NCI-H1436 treated with DMSO at 0.1 percent for 48 hours (cell line): ENCODE measurements around the gene CTU2.

Experiments
- DNase-seq: peaks from one replicate; lab custom pipeline; 2025; lab: John Stamatoyannopoulos, UW

The CTU2 gene

DNA sequence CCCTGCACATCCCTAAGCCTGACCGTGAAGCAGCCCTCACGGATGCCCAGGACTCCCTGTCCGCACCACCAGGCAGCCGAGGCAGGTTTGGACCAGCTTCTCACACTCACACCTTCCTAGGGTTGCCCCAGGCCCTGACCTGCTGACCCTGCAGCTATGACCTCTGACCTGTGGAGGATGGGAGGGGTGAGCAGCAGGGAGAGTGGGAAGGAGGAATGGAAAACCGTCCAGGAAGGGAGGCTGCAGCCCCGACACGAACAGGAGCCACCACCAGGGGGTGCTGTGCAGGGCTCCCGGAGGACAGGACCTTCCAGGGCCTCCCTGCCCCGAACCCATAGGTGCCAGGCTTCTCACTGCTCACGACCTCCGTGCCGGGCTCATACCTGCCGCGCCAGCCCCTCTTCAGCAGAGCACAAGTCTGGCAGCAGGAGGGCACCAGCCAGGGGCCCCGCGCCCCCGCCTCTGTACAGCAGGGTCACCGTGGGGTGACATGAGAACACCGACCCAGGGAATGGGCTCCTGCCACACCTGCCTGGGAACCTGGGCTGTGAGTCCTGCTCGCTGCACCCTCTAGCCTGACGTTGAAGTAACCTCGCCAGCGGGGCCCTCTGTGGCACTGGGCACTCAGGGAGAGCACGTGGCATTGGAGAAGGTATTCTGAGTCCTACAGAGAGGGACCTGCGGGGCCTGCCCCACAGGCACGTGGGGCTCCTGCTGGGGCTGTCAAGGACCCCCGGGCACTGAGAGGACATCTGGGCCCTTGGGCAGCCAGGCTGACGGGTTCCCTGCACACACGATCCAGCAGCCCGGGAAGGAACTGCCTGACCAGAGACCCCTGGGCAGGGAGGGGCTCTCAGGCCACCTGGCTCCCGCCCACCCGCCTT is 37.6 kb downstream of the CTU2 start:
- DNase-seq = no peak

DNA sequence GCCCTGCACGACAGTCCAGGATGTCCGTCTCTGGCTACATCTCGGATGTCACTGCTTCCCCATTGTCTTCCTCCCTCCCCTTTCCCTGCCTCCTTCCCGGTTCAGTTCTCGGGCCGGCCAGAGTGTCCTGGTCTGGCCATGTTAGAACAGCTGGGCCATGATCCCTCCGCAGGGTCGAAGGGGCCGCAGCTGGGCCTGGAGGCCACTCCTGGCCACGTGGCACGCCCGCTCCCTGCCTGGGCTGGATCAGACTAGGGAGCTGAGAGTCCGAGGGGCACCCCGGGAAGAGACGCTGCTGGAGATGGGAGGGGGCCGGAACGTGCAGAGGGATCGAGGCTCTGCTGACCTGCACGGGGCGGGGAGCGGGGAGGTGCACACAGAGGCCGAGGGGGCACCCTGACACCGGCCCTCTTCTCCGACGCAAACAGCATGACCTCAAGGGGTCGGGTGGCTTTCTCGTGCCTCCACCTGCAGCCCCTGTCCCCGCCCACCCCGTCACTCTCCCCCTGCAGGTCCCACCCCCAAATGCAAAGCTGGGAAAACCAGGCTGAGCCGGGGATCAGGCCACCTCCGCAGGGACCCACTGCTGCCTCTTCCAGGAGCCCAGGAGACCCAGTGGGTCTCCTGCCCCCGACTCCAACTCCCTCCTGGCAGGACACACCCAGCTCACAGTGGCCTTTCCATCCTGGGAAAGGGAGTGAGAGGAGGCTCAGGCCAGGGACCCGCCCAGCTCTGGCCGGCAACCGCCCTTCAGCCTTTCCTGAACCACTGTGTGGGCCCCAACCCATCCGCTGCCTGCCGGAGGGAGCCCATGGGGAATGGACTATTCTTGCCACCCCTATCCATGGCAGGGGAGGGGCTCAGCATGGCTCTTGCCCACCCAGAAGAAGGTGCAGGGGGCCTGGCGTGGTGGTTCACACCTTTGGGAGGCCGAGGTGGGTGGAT is 38.5 kb downstream of the CTU2 start:
- DNase-seq = no peak

DNA sequence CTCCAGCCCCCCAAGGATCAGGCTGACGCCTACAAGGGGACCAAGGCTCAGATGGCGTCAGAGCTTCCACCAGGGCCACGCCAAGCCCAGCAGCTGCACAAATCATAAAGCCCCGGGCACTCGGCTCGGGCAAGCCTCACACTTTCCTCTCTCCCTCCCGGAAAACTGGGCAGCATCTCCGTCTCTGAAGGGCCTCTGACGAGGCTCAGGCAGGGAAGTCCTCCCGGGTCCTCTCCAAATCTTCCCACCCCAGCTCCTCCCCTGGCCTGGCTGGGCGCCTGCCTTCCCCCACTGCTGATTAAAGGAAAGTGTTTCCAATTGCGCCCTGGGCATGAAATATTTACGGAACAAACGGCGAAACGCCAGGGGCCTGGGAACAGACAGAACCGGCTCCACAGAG is 40.2 kb downstream of the CTU2 start:
- no peak for DNase-seq

DNA sequence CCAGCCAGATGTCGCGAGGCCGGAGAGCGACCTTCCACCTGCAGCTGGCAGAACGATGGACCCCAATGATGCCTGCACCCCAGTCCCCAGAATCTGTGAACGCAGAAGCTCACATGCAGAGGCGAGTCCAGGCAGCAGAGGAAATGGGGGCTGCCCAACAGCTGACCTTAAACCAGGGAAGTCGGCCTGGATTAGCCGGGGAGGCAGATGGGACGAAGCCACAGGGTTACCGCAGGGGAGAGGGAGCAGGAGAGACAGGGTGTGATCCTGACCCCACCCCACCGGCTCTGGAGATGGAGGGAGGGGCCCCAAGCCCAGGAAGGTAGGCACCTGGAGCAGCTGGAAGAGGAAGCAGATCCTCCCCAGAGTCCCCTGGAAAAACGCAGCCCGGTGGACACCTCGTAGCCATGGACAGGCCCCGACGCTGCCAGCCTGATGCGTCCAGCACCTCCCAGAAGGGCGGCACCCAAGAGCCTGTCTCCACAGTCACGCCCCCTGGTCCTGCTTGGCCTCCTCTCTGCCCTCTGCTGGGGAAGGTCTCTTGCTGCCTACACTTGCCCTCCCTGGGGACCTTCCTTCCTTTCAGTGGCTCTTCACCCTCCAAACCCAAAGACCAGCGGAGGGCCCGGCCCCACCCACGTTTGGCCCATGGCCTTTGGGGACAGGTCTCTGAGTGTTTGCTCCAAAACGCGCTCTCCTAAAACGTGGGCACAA is 41.4 kb downstream of the CTU2 start:
- DNase-seq = peak; percentile 30

DNA sequence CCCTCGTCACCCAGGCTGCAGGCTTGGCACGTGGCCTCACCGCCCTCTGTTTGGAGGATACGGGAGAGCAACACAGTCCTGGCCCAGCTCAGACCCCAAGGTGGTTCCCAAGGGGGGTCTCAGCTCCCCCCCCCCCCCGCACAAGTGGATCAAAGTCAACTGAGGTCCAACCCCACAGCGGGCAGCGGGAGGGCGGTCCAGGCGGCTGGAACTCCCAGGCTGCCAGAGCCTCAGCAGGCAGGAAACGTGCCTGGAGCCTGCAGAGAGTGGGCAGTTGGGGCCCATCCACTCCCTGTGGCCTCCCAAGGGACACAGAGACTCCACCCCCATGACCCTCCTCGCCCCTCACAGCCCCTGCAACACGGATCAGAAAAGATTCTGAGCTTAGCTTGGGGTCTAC is 42.1 kb downstream of the CTU2 start:
- no peak for DNase-seq

DNA sequence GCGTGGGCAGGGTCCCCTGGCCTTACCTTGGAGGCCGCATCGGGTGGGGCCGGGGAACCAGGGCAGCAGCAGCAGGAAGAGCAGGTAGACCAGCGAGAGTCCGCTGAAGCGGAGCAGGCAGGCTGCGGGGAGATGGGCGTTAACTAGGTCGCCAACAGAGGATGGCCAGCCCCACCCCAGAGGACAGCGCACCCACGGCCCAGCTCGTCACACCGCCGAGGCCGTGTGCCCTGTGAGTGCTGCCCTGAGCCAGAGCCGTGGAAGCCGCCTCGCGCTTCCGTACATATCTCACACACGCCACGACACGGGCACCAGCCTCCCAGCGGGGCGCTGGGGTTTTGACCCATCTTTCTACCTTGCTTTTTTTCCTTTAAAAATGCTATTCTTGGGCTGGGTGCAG is 43.1 kb downstream of the CTU2 start:
- no peak for DNase-seq

DNA sequence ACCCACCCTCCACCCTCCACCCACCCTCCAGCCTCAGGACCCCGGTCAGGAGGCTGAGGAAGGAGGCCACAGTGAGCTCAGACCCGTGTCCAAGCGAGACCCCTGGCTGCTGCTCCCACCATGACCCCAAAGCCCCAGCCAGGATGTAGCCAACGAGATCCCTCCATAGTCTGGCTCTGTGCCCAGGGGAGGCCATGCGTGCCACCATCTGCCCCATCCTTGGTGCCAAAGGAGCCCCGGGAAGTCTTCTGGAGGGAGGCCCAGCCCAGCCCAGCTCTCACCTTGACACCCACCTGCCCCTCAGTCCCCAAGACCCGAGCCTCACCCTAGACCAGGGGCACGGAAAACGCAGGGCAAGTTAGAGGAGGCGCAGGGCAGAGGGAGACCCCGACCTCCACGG is 44.6 kb downstream of the CTU2 start:
- no peak for DNase-seq

DNA sequence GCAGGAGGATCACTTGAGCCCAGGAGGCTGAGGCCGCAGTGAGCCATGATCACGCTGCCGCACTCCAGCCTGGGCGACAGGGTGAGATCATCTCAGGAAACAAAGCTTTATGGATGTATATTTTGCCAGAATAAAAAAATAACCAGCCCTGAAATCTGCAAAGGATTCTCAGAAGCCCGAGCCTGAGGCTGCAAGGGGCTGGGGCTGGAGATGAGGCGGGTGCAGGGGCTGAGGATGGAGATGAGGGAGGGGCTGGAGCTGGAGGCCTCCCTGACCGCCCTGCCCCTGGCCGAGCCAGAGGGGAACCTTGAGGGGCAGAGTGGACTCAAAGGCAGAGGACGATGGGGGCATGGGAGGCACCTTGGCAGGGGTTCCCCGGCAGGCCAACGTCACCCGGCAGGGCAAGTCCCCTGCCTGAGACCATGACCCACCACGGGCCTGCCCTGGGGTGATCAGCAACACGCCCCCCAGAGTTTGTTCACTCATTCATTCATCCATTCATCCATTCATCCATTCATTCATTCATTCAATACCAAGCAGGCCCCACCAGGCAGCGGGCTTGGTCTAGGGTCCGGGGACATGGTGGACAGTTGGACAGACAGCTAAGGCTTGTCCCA is 46.2 kb downstream of the CTU2 start:
- no peak for DNase-seq

DNA sequence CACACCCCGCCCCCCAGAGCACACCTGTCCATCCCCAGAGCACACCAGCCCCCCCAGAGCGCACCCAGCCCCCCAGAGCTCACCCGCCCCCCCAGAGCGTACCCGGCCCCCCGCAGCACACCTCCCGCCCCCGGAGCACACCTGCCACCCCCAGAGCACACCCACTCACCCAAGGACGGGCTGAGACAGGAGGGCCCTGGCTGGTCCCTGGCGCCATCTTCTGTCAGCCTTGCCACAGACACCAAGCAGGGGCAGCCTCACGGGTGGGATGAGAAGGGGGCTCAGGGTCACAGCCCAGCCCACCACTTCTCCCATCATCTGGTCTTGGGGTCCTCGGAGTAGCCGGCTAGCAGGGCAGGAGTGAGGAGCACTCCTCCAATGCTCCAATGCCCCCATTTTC is 46.9 kb downstream of the CTU2 start:
- no peak for DNase-seq

DNA sequence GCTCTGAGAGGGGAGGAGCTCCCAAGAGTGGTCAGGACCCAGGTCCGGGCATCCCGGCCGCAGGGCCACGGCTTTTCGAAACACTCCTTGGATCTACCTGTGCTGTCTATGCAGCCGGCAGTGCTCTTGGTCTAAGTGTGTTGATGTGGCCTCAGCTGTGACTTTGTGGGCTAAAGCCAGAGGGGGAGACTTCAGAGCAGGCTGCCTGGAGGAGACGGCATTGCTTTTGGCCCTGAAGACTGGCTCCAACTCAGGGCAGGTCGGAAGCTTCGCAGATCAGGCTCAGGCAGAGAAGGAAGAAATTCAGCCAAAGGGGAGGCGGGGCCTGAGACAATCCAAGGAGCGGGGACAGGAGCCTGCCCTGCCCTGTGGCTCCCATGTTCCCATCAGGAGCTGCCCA is 47.3 kb downstream of the CTU2 start:
- DNase-seq = no peak

DNA sequence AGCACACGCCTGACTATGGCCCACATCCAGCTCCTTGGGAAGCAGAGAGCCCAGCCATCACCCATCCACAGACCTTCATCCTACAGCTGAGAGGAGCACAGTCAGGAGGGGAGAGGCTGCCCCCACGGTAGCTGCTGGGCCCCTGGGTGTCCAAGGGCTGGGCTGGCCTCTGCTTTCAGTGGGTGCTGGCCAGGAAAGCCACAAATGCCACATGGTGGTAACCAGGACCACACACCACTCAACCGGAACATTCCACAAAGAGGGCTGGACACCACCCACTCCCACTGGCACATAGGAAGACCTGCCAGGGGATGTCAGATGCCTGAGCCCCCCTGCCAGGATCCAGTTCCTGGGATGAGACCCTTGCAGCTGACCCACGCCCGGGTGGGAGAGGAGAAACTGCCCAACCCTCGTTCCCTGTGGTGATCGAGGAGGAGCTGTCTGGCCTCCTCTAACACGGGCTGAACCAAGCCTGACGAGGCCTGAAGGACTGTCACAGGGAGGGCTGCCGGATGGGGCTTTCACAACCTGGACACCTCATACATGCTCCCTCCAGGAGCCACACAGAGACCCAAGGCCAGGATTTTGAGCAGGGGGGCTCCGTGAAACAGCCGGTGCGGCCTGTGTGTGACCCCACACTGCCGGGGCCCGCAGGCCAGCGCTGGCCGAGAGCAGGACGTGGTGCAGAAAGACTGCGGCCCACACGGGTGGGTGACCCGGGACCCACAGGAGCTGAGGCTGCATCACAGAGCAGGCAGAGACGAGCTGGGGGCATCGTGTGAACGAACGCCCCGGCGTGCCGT is 48.0 kb downstream of the CTU2 start:
- DNase-seq = no peak

DNA sequence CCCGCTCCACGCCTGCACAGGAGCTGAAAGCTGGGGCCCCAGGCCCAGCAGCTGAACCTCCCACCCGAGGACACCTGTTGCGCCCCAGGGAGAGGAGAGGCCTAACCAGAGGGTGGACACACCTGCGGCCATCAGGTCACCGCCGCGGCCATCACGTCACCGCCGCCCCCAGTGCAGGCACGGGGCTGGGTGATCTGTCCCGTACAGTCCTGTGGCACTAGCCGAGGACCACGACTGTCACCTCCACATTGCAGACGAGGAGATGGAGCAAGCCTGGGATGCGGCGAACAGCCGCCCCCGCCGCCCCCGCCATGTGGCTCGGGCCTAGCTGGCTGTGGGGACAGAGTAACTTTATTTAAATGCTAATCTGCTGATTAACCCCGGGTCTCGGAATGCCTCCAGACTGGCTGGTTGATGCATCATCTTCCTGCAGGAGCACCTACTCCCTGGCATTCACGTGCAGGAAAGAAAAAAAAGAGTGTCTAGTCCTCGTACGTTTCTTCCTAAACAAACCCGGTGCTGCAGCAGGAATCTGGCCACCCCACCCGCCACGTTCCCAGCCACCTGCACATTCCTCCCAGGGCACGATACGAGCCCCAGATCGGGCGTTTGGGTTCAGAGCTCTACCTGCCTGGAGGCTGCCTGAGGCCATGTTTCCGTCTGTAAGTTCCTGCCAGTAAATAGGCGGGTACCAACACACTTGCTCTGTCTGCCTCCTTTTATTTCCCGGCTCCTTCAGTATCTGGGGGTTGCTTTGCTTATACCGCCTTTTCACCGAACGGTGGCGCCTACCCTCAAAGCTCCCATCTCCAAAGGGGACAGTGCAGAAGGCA is 48.8 kb downstream of the CTU2 start:
- no peak for DNase-seq

DNA sequence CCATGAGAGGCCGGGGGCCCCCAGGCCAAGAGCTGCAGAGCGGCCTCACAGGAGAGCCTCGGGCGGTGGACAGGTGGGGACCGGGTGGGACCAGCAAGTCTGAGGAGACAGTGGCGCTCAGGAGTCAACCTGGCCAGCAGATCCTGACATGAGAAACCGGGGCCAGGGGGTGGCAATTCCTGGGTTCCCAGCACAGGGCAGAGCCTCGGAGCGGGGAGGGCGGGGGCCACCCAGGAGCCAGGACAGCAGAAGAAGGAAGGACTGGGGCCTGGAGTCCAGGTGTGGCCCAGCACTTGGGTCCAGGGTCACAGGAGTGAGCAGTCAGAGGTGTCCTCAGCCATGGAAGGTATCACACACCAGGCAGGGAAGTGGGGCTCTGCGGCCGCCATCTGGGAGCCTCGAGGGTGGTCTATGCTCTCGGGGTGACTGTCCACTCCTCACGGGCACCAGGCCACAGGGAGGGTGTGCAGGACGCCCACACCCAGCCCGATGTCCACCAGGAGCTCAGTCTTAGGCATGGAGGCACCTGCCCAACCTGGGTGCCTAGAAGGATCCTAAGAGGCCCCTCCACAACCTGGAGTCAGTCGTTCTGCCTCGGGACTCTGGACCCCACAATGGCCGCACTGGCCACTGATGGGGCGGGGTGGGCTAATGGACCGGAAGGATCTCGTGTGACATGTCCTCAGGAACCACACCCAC is 49.6 kb downstream of the CTU2 start:
- DNase-seq = no peak

DNA sequence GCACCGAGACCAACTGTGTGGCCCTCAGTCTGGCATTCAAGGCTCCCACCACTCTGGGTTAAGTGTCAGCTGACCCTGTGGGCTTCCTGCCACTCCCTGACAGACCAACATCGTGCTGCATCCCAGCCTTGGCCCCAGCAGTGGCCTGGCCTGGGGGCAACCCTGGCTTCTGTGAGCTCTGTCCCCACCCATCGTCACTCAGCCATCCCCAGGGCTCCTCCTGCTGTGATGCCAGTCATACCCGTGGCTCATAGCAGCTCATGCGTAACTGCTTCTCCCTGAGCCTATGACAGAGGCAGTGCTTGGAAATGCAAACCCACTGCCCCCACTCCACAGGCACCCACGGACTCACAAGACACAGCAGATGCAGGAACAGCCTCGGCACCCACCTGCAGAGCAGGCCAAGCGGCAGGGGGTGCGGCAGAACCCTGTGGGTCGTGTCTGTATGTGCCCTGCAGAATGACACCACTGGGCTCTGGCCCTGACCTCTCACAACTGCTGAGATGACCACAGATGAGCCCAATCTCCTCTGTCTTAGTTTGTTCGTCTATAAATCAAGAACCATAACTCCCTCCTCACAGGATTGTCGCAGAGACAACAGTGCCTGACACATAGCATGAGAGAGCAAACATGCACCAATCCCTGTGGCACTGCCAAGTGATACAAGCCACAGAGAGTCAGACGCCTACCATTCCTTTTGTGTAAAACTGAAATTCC is 52.1 kb downstream of the CTU2 start:
- no peak for DNase-seq

DNA sequence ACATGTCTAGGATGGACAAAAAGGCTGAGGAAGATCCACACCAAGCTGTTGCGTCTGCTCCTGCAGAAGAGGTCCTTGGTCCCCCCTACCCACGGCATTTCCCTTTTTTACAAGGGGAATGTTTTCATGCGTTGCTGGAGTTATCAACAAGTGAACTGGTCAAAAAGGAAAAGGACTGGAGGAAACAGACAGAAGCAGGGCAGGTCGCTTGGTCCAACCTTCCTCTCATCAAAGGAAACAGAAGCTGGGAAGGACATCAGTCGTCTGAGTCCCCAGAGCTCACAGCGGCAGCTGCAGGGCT is 52.6 kb downstream of the CTU2 start:
- no peak for DNase-seq

DNA sequence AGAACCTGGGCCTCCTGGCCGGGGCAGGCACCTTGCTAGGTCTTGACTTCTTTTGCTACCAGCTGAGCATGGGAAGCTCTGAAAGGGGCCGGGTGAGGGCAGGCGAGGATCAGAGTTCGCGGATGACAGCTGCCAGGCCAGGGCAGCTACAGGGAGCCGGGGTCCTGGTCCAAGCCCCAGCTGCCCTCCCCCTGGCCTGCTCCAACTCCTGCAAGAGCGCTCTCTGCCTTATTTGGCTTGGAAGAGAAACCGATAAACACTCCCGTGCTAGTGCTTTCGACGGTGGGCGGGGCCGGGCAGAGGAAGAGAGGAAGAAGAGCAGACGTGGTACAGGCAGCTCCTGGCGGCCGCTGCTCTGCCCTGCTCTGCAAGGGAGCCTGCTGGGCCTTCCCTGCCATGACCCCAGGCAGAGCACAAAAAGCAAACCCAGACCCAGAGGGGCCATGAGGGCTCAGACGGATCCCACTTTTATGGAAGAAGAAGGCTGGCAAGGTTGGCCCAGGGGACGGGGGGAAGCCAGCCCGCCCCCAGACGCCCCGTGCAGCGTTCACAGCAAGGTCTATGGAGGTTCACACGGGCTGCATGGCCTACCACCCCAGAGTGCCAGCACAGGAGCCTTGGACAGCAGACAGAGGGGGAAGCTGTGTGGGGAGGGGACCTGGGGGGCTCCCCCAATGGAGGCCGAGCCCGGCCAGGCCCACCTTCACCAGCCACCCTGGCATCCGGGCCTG is 53.1 kb downstream of the CTU2 start:
- DNase-seq = no peak

DNA sequence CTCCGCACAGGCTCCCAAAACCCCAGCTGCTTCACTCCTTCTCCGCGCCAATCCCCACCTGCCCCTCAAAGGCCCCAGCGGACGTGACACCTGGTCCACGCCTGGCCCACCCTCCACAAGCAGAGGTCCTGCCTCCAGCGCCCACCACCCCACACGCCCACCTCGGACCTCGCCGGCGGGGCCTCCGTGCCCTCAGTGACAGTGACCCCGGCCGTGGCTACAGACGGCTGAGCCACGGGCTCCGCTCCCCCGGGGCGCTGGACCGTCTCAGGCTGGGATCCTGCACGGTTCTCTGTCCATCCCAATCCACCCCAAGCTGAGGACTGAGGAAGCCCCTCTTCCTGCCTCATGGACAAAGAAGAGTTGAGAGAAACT is 53.7 kb downstream of the CTU2 start:
- no peak for DNase-seq

DNA sequence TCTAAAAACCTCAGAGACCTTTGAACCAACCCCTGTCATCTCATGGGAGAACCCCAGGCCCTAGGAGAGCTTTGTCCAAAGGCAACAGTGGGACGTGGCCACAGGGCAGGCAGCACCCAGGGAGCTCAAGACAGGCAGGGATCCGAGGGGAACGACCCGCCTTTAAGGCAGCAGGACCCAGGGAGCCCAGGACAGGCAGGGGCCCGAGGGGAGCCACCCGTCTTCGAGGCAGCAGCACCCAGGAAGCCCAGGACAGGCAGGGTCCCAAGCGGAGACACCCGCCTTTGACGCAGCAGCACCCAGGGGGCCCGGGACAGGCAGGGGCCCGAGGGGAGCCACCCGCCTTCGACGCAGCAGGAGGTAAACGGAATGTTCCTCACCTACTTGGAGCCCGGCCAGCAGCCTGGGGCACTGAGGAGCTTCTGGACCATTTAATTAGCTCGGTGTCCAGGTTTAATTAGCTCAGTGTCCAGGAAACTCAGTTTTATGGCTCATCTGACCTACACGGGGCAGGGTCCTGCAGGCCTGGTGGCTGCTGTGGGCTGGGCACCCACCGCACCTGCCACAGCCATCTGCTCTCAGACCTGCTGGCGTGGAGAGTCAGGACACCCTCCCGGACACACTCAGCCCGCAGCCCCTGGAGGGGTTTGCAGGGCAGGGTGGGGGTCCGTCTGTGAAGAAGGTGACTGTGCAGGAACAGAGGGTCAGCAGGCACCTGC is 54.3 kb downstream of the CTU2 start:
- no peak for DNase-seq
